Glutamatergic neuron (in vitro differentiated cells): ENCODE data around the gene GSG1L. TPM values are rescaled to one million over a fixed set of nuclear protein-coding genes. Genes with fewer than 3 reads are reported as not detected.
"Not testable (repeated sequence)": the region's sequence is repeated elsewhere in the genome, so short reads cannot be mapped to it uniquely, and the experiment has no call there.

ENCODE experiments used
- DNase-seq: peaks from one replicate; pipeline ENCODE4 v3.0.0; 2022
- H3K27ac Mint-ChIP-seq: one replicate; pipeline ENCODE4 v1.8.0; 2020; ENCODE audit warnings: mild to moderate bottlenecking, mixed read lengths, inconsistent platforms; ENCODE audit not compliant: unreplicated experiment
- H3K27me3 Mint-ChIP-seq: one replicate; pipeline ENCODE4 v1.8.0; 2020; ENCODE audit warnings: mild to moderate bottlenecking, moderate library complexity, mixed read lengths, inconsistent platforms; ENCODE audit not compliant: unreplicated experiment
- H3K36me3 Mint-ChIP-seq: one replicate; pipeline ENCODE4 v1.8.0; 2020; ENCODE audit warnings: mild to moderate bottlenecking, mixed read lengths, inconsistent platforms; ENCODE audit not compliant: unreplicated experiment
- H3K4me1 Mint-ChIP-seq: one replicate; pipeline ENCODE4 v1.8.0; 2020; ENCODE audit warnings: mild to moderate bottlenecking, low read depth, mixed read lengths, inconsistent platforms; ENCODE audit not compliant: unreplicated experiment
- H3K4me3 Mint-ChIP-seq: one replicate; pipeline ENCODE4 v1.8.0; 2020; ENCODE audit warnings: mild to moderate bottlenecking, mixed read lengths, inconsistent platforms; ENCODE audit not compliant: unreplicated experiment
- H3K9me3 Mint-ChIP-seq: one replicate; pipeline ENCODE4 v1.8.0; 2020; ENCODE audit warnings: mild to moderate bottlenecking, moderate library complexity, mixed read lengths, inconsistent platforms; ENCODE audit not compliant: unreplicated experiment
- CTCF ChIP-seq: fragments of 200-600 bp; sonication (generic); IDR thresholded peaks from one replicate; pipeline ENCODE4 v1.5.0; 2021; ENCODE audit not compliant: partially characterized antibody, unreplicated experiment
- total RNA-seq: library from RNA; stranded (reverse); fragmentation: NEBNext Ultra II Directional; extraction: Animal tissue kit (Norgen Biotek cat#: 25700); gene quantifications from one replicate; pipeline ENCODE4 v1.2.1, GENCODE V29; 2021; ENCODE audit not compliant: unreplicated experiment

Gene GSG1L
- total RNA-seq, 1 donor from 2014 or later: 0.91 TPM

- H3K27ac Mint-ChIP-seq: peak overlapping the region; percentile 63
These were observed 111.9 kb downstream of the GSG1L start for GRCh38 chr16:27951489-27952120.

GRCh38 chr16:27950206-27950887, 113.2 kb downstream of the GSG1L start:
- no peak overlapping the region for H3K4me3 Mint-ChIP-seq
- H3K36me3 Mint-ChIP-seq: peaks cover 12% of the 10 kb centered on the region
- H3K27ac Mint-ChIP-seq: no peak overlapping the region
- peaks cover 27% of the 10 kb centered on the region for H3K4me1 Mint-ChIP-seq
- no peak for DNase-seq
- peaks cover 34% of the 10 kb centered on the region for H3K27me3 Mint-ChIP-seq
- peaks cover 19% of the 10 kb centered on the region for H3K9me3 Mint-ChIP-seq
- TF ChIP-seq CTCF: no peak

More at GRCh38 chr16:27951489-27952120, 111.9 kb downstream of the GSG1L start:
- Mint-ChIP-seq H3K9me3 (peaks cover 11% of the 10 kb centered on the region), H3K4me3 (no peak overlapping the region), H3K4me1 (peaks cover 21% of the 10 kb centered on the region), H3K36me3 (peaks cover 14% of the 10 kb centered on the region), H3K27me3 (peaks cover 23% of the 10 kb centered on the region)
- peak; percentile 21 for DNase-seq
- TF ChIP-seq CTCF: no peak

- peaks cover 28% of the 10 kb centered on the region for H3K9me3 Mint-ChIP-seq
- peaks cover 8% of the 10 kb centered on the region for H3K36me3 Mint-ChIP-seq
- peaks cover 37% of the 10 kb centered on the region for H3K4me1 Mint-ChIP-seq
- H3K4me3 Mint-ChIP-seq: no peak overlapping the region
- H3K27me3 Mint-ChIP-seq: peaks cover 37% of the 10 kb centered on the region
- DNase-seq: no peak
- H3K27ac Mint-ChIP-seq: no peak overlapping the region
- TF ChIP-seq CTCF: no peak
These were observed 115.8 kb downstream of the GSG1L start for GRCh38 chr16:27947696-27948095.

- H3K4me3 Mint-ChIP-seq: peak overlapping the region; percentile 73
- peaks cover 26% of the 10 kb centered on the region for H3K27me3 Mint-ChIP-seq
- peaks cover 22% of the 10 kb centered on the region for H3K4me1 Mint-ChIP-seq
- H3K9me3 Mint-ChIP-seq: peaks cover 23% of the 10 kb centered on the region
- DNase-seq: peak; percentile 86
- peak overlapping the region; percentile 95 for H3K27ac Mint-ChIP-seq
- peaks cover 4% of the 10 kb centered on the region for H3K36me3 Mint-ChIP-seq
- no peak for TF ChIP-seq CTCF
These were observed 118.1 kb downstream of the GSG1L start for GRCh38 chr16:27945233-27945973.

GRCh38 chr16:27943766-27944165, 119.7 kb downstream of the GSG1L start:
- no peak overlapping the region for H3K27ac Mint-ChIP-seq
- peaks cover 23% of the 10 kb centered on the region for H3K9me3 Mint-ChIP-seq
- peaks cover 25% of the 10 kb centered on the region for H3K27me3 Mint-ChIP-seq
- no peak for TF ChIP-seq CTCF
- peaks cover 16% of the 10 kb centered on the region for H3K4me1 Mint-ChIP-seq
- DNase-seq: no peak
- H3K4me3 Mint-ChIP-seq: no peak overlapping the region
- H3K36me3 Mint-ChIP-seq: peaks cover 4% of the 10 kb centered on the region

GRCh38 chr16:27942071-27942470, 121.4 kb downstream of the GSG1L start:
- Mint-ChIP-seq H3K27me3 (peaks cover 19% of the 10 kb centered on the region), H3K4me1 (peaks cover 16% of the 10 kb centered on the region), H3K9me3 (peaks cover 20% of the 10 kb centered on the region)
- H3K27ac Mint-ChIP-seq, H3K4me3 Mint-ChIP-seq, DNase-seq, H3K36me3 Mint-ChIP-seq: not testable (repeated sequence)
